SKM-1 treated with dmso at 0.1 percent for 144 hours (cell line): ENCODE measurements around the gene GDPD5.
A peak's percentile ranks its signal among the peaks of the same experiment; 100 is the strongest.

ENCODE experiments used
- DNase-seq: peaks from one replicate; lab custom pipeline; 2025; ENCODE audit not compliant: unreplicated experiment; lab: John Stamatoyannopoulos, UW

The GDPD5 gene

GRCh38 chr11:75474878-75475766 lies 50.6 kb downstream of the GDPD5 start:
- peak; percentile 69 for DNase-seq

GRCh38 chr11:75474240-75474639 lies 51.5 kb downstream of the GDPD5 start:
- peak; percentile 10 for DNase-seq

DNA sequence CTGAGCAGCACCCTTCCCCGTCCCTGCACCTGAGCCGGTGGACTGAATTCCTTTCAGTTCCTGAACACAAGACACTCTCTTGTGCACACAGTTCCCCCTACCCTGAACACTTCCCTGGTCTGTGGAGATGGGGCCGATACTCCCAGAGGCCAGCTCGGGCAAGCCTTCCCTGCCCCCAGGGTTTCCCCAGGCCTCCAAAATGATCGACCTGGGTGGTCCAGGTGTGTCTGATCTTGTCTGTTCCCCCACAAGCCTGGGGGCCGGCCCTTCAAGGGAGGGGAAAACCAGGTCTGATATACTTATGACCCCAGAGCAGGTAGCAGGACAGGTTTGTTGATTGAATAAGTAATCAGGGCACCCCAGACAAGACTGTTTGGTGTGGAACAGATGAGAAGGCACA lies 52.1 kb downstream of the GDPD5 start:
- no peak for DNase-seq

DNA sequence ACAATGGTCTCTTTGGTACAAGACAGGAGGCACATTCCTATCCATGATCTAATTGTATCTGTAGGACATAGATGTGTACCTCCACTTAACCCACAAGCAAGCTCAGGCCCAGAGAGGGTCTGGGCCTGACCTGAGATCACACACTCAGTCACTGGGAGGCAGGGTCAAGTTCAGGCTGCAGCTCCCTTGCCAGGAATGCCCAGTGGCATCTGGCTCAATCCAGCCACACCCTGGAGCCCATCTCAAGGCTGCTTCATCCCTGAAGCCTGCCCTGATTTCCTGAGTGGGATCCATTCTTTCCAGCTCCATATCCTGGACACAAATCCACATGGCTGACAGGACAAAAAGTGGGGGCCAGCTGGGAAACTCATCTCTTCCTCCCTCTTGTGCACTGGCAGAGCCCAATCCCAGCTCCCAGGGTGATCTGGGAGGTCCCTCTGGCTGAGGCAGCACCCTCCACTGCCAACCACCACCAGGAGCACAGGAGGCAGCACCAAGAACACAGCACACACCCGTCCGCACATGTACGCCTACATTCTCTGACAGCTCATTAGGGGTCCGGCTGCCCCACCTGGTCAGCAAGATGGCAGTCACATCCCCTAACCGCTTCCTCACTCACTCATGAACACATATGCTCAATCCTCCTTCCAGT lies 53.5 kb downstream of the GDPD5 start:
- DNase-seq: no peak

DNA sequence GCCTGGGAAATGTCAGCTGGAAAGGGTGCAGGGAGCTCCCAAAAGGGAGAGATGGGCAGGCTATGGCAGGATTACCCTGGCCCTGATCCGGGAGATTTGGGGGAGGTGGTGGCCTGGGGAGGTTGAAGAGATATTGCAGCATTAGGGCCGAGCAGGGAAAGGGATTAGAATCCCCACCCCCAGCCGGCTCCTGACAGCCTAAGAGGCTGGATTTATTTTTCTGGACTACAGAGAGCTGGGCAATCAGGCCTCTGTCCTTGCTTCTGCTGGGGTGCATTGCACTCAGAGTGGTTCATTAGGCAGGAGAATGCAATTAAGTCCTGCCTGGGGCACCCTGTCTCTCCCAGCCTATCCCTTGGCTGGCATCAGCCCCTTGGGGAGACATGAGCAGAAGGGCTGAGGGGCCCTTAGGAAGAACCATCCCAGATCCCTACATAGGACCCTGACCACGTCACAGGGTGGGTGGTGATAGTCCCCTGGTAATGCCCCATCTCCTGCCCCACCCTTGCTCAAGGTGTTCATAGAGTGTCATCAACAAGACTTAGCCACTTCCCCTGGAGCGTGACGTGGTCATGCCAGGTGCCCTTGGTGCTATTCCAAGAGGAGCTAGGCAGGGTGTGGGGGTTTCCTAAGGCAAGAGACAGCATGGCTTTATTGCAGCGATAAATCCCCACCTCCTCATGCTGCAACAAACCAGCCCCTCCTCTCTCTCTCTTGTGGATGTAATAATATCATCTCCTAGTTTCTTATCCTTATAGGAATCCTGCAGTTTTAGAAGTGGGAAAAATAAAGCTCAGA lies 54.4 kb downstream of the GDPD5 start:
- DNase-seq: no peak

DNA sequence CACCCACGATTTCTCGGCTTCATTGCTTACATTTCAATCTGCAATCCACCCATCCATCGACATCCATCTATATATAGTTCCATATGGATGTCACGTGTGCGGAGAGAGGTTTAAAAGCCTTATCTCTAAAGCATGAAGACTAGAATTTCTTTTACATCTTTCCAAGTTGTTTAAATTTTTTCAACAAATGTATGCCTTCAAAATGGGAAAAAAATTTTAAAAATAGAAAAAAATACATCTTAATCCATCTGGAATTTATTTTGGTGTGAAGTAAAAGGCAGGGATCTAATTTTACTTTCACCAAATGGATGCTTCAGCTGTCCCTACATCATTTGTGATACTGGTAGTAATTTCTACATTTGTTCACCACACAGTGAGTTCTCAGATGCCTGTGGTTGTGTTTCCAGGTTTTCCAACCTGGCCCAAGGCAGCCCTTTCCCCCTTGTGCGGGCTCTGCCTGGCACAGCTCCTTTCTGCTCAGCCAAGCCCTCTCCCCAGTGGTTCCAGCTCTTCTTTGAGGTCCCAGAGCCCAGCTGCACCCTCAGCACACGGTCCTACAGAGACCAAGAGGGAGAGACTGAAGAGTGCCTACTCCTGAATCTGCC lies 55.2 kb downstream of the GDPD5 start:
- DNase-seq: no peak

DNA sequence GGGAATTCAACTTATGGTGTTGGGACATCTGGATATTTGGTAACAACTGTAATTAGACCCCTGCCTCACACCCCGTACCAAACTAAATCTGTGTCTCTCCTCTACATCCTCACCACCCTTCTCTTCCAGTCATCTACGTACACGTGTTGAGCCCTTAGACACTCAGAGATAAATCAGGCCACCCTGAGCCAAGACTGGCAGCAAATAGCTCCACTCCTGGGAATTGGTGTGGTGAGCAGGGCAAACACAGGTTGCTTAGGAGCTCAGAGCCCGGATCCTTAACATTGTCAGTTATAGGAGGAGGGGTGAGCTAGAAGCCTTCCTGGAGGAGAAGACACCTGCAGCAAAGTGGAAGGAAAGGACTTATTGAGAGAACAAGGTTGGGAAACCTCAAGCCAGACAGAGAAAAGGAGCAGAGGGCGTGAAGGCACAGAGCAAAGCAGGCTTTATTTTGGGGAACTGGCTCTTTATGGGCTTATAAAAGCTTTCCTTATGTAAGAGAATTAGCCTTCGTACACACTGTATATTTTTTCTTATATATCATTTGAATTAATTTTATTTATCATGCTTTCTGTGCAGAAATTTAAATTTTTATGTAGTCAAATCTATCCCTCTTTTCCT lies 55.8 kb downstream of the GDPD5 start:
- DNase-seq: no peak

- DNase-seq: no peak
These were observed 57.0 kb downstream of the GDPD5 start for GRCh38 chr11:75468534-75469340.

DNA sequence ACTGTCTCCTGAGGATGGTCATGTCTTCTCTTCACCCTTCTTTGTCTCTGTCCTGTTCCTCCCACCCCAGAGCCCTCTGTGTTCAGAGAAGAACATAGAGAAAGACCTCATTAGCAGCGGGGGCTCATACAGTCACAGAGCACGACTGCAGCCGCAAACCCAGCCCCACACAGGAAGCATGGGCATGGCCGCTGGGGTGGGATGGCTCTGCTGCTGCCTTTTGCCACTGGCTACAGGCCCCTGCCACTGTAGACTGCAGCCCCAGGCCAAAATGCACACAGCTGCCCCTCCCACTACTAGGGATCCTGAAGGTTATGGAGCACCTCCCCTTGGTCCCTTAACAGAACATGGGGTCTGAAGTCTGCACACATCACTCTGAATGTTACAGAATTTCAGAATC lies 57.9 kb downstream of the GDPD5 start:
- DNase-seq: no peak

- DNase-seq: no peak
These were observed 58.4 kb downstream of the GDPD5 start for GRCh38 chr11:75467311-75467710.

GRCh38 chr11:75465701-75466531 lies 59.8 kb downstream of the GDPD5 start:
- DNase-seq: no peak

GRCh38 chr11:75463106-75463774 lies 62.5 kb downstream of the GDPD5 start:
- no peak for DNase-seq

DNA sequence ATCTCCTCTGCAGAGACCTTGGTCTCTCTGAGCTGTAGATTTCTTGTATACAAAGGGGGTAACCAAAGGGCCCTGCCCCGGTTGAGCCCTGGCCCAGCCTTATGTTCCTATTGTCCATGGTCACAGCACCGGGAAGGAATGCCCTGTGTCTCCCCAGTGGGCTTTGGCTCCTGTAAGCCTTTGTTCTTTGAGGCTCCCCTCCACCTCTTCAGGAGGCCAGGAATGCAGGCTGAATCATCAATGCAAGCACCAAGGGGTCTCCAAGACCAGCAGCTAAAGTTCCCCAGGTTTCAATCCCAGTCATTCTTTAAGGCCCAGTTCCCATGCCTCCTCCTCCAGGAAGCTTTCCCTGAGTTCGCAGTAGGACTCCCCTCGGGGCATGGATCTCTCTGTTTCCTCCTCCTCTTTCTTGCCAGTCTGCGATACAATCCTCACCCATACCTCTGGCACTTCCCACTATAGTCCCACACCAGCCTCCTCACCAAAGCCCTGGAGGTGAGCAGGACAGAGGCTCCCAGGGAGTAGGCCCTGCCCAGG lies 63.6 kb downstream of the GDPD5 start:
- DNase-seq: no peak

- no peak for DNase-seq
These were observed 64.6 kb downstream of the GDPD5 start for GRCh38 chr11:75461151-75461550.

- DNase-seq: no peak
These were observed 69.1 kb downstream of the GDPD5 start for GRCh38 chr11:75456596-75457183.

DNA sequence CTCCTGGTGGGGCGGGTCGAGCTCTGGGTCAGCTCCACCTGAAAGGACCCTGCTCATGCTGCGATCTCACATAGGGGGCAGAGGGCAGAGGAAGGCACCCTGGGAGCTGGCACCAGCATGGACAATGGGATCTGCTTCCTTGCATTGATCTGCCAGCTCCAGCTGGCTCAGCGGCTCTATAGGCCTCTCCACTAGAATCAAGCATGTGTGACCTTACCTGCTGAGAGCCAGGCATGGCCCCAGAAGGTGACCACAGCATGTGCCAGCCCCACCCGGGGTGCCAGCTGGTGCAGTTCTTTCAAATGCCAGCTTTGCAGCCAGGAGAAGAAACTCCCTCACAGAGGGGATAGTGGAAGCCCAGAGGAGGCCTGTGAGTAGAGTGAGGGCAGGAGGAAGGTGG lies 70.8 kb downstream of the GDPD5 start:
- no peak for DNase-seq

DNA sequence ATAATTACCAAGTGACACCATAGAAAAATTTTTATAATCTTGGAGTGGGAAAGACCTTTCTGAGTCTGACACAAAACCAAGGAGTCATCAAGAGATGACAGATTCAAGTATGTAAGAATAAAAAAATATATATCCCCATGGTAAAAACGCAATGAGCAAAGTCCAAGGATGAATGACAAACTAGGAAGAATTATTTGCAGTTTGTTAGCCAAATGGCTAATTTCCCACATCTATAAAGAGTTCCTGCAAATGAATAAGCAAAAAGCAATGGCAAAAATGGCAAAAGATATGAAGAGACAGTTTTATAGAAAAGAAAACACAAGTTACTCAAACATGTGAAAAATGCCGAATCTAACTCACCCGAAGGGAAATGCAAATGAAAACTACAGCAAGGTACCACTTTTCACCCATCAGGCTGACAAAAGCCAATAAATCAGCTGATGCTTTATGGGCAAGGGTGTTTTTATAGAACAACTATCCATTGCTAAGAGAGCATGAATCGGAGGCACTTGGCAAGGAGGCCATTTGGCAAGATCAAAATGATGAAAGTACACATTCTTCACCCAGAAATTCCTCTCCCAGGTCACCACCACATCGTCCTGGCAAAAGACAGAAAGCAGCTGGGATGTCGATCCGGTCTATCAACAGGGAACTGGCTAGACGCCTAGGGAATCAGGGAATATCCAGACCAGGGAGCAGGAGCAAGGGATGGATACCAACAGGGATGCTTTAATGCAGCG lies 71.7 kb downstream of the GDPD5 start:
- DNase-seq: no peak
